Osteoblast (primary cell): ENCODE results near the gene LSR. TPM values are rescaled to one million over a fixed set of nuclear protein-coding genes. Genes with fewer than 3 reads are reported as not detected.
A peak's percentile ranks its signal among the peaks of the same experiment; 100 is the strongest.

Experiments
- DNase-seq: peaks from one replicate; pipeline ENCODE4 v3.0.0; 2011; ENCODE audit warnings: low spot score, mixed read lengths; ENCODE audit not compliant: insufficient read length; ENCODE audit errors: missing footprints
- H2AFZ ChIP-seq: 2 replicates; pipeline ENCODE4 v1.6.0; 2011; ENCODE audit warnings: mild to moderate bottlenecking, low read length
- H3K27ac ChIP-seq: 2 replicates; pipeline ENCODE4 v1.5.1; 2011; ENCODE audit warnings: mild to moderate bottlenecking, low read depth, low read length, moderate library complexity
- H3K27me3 ChIP-seq: 2 replicates; pipeline ENCODE4 v1.6.0; 2012; ENCODE audit warnings: mild to moderate bottlenecking, control low read depth, inconsistent platforms, low read length, moderate library complexity; ENCODE audit not compliant: insufficient read depth
- H3K36me3 ChIP-seq: 2 replicates; pipeline ENCODE4 v1.5.1; 2011; ENCODE audit warnings: mild to moderate bottlenecking, low read length, control low read depth, moderate library complexity; ENCODE audit not compliant: insufficient read depth
- H3K4me1 ChIP-seq: 2 replicates; pipeline ENCODE4 v1.5.1; 2011; ENCODE audit warnings: mild to moderate bottlenecking, low read length, control low read depth, moderate library complexity; ENCODE audit not compliant: insufficient read depth
- H3K4me2 ChIP-seq: 2 replicates; pipeline ENCODE4 v1.6.0; 2011; ENCODE audit warnings: mild to moderate bottlenecking, low read length; ENCODE audit not compliant: insufficient read depth
- H3K4me3 ChIP-seq: fragments of 200-600 bp; sonication (generic); 3 replicates; pipeline ENCODE4 v1.5.1; 2012; ENCODE audit warnings: mild to moderate bottlenecking, low read length, inconsistent platforms; ENCODE audit not compliant: insufficient read depth
- H3K79me2 ChIP-seq: 2 replicates; pipeline ENCODE4 v1.6.0; 2012; ENCODE audit warnings: mild to moderate bottlenecking, low read length, control low read depth, inconsistent platforms; ENCODE audit not compliant: insufficient read depth
- H3K9me3 ChIP-seq: 2 replicates; pipeline ENCODE4 v1.5.1; 2011; ENCODE audit warnings: low read depth, low read length, control low read depth
- H4K20me1 ChIP-seq: 2 replicates; pipeline ENCODE4 v1.6.0; 2012; ENCODE audit warnings: mild to moderate bottlenecking, low read length, control low read depth; ENCODE audit not compliant: insufficient read depth
- CTCF ChIP-seq: IDR thresholded peaks from 2 replicates; pipeline ENCODE4 v1.5.1; 2011; ENCODE audit warnings: mild to moderate bottlenecking, low read depth, low read length, moderate library complexity; ENCODE audit errors: extremely low read depth
- total RNA-seq: library from RNA; depleted of rRNA; stranded (reverse); fragments of >200 nt; gene quantifications from 2 replicates; pipeline ENCODE4 v1.2.3, GENCODE V29; 2012

The LSR gene
- total RNA-seq, 1 donor = 0.36 TPM

- Histone ChIP-seq H2AFZ (no peak overlapping the region), H4K20me1 (no peaks in the 10 kb centered on the region), H3K4me3 (no peak overlapping the region), H3K79me2 (no peaks in the 10 kb centered on the region), H3K4me1 (no peaks in the 10 kb centered on the region), H3K27me3 (peaks cover 15% of the 10 kb centered on the region), H3K36me3 (no peaks in the 10 kb centered on the region), H3K27ac (no peak overlapping the region), H3K4me2 (no peak overlapping the region), H3K9me3 (no peaks in the 10 kb centered on the region)
- no peak for TF ChIP-seq CTCF
- peak; percentile 34 for DNase-seq
Observed at GRCh38 chr19:35254341-35255297, 5.8 kb downstream of the LSR start.

GRCh38 chr19:35256566-35256965 is 7.8 kb downstream of the LSR start:
- Histone ChIP-seq H2AFZ (no peak overlapping the region), H3K9me3 (no peaks in the 10 kb centered on the region), H3K4me2 (no peak overlapping the region), H4K20me1 (no peaks in the 10 kb centered on the region), H3K36me3 (no peaks in the 10 kb centered on the region), H3K27me3 (peaks cover 5% of the 10 kb centered on the region), H3K4me3 (no peak overlapping the region), H3K27ac (no peak overlapping the region), H3K4me1 (no peaks in the 10 kb centered on the region), H3K79me2 (no peaks in the 10 kb centered on the region)
- no peak for DNase-seq
- TF ChIP-seq CTCF = no peak

GRCh38 chr19:35257113-35257461 is 8.3 kb downstream of the LSR start:
- Histone ChIP-seq H3K4me1 (no peaks in the 10 kb centered on the region), H3K36me3 (no peaks in the 10 kb centered on the region), H3K79me2 (no peaks in the 10 kb centered on the region), H2AFZ (no peak overlapping the region), H3K4me3 (no peak overlapping the region), H3K9me3 (no peaks in the 10 kb centered on the region), H3K27ac (no peak overlapping the region), H3K4me2 (no peak overlapping the region), H4K20me1 (no peaks in the 10 kb centered on the region), H3K27me3 (peaks cover 5% of the 10 kb centered on the region)
- peak; percentile 21 for DNase-seq
- no peak for TF ChIP-seq CTCF

- TF ChIP-seq CTCF = no peak
- no peak overlapping the region for H3K4me3 ChIP-seq
- H3K4me2 ChIP-seq = no peak overlapping the region
- peaks cover 5% of the 10 kb centered on the region for H4K20me1 ChIP-seq
- H3K27me3 ChIP-seq = peaks cover 13% of the 10 kb centered on the region
- H3K9me3 ChIP-seq = no peaks in the 10 kb centered on the region
- no peak overlapping the region for H3K27ac ChIP-seq
- no peaks in the 10 kb centered on the region for H3K79me2 ChIP-seq
- H3K36me3 ChIP-seq = no peaks in the 10 kb centered on the region
- DNase-seq = peak; percentile 59
- H3K4me1 ChIP-seq = no peaks in the 10 kb centered on the region
- H2AFZ ChIP-seq = no peak overlapping the region
Observed at GRCh38 chr19:35260694-35261304, 12.0 kb downstream of the LSR start.
